Fibroblast of lung (primary cell): ENCODE results near the gene CBLC. TPM values are rescaled to one million over a fixed set of nuclear protein-coding genes. Genes with fewer than 3 reads are reported as not detected.

Experiments used
- DNase-seq, 2 donors: peaks; one replicate each; pipeline versions ENCODE4 v3.0.0 to v3.0.0-alpha.2; 2010; ENCODE audit warnings: low read depth in 2 of 2
- H2AFZ ChIP-seq: 2 replicates; pipeline ENCODE4 v1.5.1; 2012; ENCODE audit warnings: low read length, control low read depth, inconsistent platforms
- H3K27ac ChIP-seq: 2 replicates; pipeline ENCODE4 v1.5.1; 2011; ENCODE audit warnings: low read length, control low read depth; ENCODE audit not compliant: insufficient read depth
- H3K27me3 ChIP-seq: 2 replicates; pipeline ENCODE4 v1.5.1; 2011; ENCODE audit warnings: mild to moderate bottlenecking, low read length; ENCODE audit not compliant: control insufficient read depth, insufficient read depth
- H3K36me3 ChIP-seq: 2 replicates; pipeline ENCODE4 v1.5.1; 2011; ENCODE audit warnings: low read length; ENCODE audit not compliant: control insufficient read depth, insufficient read depth
- H3K4me1 ChIP-seq: 2 replicates; pipeline ENCODE4 v1.5.1; 2011; ENCODE audit warnings: low read length; ENCODE audit not compliant: control insufficient read depth, insufficient read depth; ENCODE audit errors: extremely low read depth
- H3K4me2 ChIP-seq: 2 replicates; pipeline ENCODE4 v1.5.1; 2011; ENCODE audit warnings: low read length, control low read depth; ENCODE audit not compliant: insufficient read depth; ENCODE audit errors: extremely low read depth
- H3K4me3 ChIP-seq, 4 experiments: fragments of 200-600 bp in 1 of 4; sonication (generic) in 1 of 4; replicated peaks in 1 of 4; 2 replicates each; pipeline ENCODE4 v1.5.1; 2011 to 2016; ENCODE audit warnings: low read length in 4 of 4, low read depth in 3 of 4, mild to moderate bottlenecking in 3 of 4, control low read depth in 2 of 4, inconsistent platforms in 1 of 4, mixed read lengths in 1 of 4; ENCODE audit not compliant: insufficient read depth in 1 of 4; ENCODE audit errors: control extremely low read depth in 1 of 4
- H3K79me2 ChIP-seq: 2 replicates; pipeline ENCODE4 v1.5.1; 2012; ENCODE audit warnings: mild to moderate bottlenecking, low read length, inconsistent platforms; ENCODE audit not compliant: control insufficient read depth, insufficient read depth
- H3K9ac ChIP-seq: 2 replicates; pipeline ENCODE4 v1.5.1; 2011; ENCODE audit warnings: mild to moderate bottlenecking, low read length, control low read depth; ENCODE audit not compliant: insufficient read depth
- H3K9me3 ChIP-seq: 2 replicates; pipeline ENCODE4 v1.5.1; 2012; ENCODE audit warnings: low read depth, low read length; ENCODE audit not compliant: control insufficient read depth, insufficient read depth
- H4K20me1 ChIP-seq: 2 replicates; pipeline ENCODE4 v1.5.1; 2011; ENCODE audit warnings: low read length; ENCODE audit not compliant: control insufficient read depth, insufficient read depth; ENCODE audit errors: extremely low read depth
- EZH2 ChIP-seq: IDR thresholded peaks from 2 replicates; pipeline ENCODE4 v1.5.1; 2012; ENCODE audit warnings: low read length, control low read depth, mild to moderate bottlenecking; ENCODE audit errors: missing control alignments
- polyA plus RNA-seq, 2 donors: library from polyadenylated mRNA; depleted of rRNA in 1 of 2; stranded (reverse) in 1 of 2; unstranded in 1 of 2; fragments of >200 nt; gene quantifications; 2 replicates each; pipeline ENCODE4 v1.2.1, GENCODE V29; 2011 to 2012; ENCODE audit warnings: missing spikeins in 1 of 2
- total RNA-seq: library from RNA; depleted of rRNA; stranded (reverse); fragments of >200 nt; gene quantifications from 2 replicates; pipeline ENCODE4 v1.2.1, GENCODE V29; 2014
- TF ChIP-seq, protein P1 (sequence below), 2 donors: IDR thresholded peaks in 1 of 2; conservative IDR thresholded peaks in 1 of 2; 1 replicate in 1 of 2; 2 replicates in 1 of 2; pipeline ENCODE4 v1.5.1; 2011 to 2012; ENCODE audit warnings: low read length in 2 of 2, control low read depth in 1 of 2, inconsistent platforms in 1 of 2, low read depth in 1 of 2, mild to moderate bottlenecking in 1 of 2

CBLC gene
- total and polyA plus RNA-seq, 2 donors (not counting 1 experiment from before 2014, with no cell fraction given) = 0.33 TPM; not detected in 1

DNA sequence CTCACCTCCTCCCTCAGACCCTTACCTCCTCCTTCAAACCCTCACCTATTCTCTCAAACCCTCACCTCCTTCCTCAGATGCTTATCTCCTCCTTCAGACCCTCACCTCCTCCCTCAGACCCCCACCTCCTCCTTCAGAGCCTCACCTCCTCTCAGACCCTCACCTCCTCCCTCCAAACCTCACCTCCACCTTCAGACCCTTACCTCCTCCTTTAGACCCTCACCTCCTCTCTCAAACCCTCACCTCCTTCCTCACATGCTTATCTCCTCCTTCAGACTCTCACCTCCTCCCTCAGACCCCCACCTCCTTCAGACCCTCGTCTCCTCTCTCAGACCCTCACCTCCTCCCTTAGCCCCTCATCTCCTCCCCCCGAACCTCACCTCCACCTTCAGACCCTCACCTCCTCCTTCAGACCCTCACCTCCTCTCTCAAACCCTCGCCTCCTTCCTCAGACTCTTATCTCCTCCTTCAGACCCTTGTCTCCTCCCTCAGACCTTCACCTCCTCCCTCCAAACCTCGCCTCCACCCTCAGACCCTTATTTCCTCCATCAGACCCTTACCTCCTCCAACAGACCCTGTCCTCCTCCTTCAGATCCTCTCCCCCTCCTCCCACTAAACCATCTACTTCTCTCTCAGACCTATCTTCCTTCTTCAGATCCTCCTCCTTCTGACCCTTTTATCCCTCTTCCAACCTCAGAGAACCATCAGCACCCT is 31.6 kb upstream of the CBLC start:
- Histone ChIP-seq H3K4me2 (peak overlapping the region; percentile 55), H3K27ac (peak overlapping the region; percentile 89), H4K20me1 (no peaks in the 10 kb centered on the region), H3K4me1 (peaks cover 31% of the 10 kb centered on the region), H2AFZ (no peak overlapping the region), H3K79me2 (peaks cover 22% of the 10 kb centered on the region), H3K9me3 (no peaks in the 10 kb centered on the region), H3K36me3 (peaks cover 4% of the 10 kb centered on the region), H3K9ac (no peak overlapping the region), H3K27me3 (no peaks in the 10 kb centered on the region), H3K4me3 (no peak overlapping the region)
- no peak for TF ChIP-seq EZH2
- TF ChIP-seq, protein P1, sequence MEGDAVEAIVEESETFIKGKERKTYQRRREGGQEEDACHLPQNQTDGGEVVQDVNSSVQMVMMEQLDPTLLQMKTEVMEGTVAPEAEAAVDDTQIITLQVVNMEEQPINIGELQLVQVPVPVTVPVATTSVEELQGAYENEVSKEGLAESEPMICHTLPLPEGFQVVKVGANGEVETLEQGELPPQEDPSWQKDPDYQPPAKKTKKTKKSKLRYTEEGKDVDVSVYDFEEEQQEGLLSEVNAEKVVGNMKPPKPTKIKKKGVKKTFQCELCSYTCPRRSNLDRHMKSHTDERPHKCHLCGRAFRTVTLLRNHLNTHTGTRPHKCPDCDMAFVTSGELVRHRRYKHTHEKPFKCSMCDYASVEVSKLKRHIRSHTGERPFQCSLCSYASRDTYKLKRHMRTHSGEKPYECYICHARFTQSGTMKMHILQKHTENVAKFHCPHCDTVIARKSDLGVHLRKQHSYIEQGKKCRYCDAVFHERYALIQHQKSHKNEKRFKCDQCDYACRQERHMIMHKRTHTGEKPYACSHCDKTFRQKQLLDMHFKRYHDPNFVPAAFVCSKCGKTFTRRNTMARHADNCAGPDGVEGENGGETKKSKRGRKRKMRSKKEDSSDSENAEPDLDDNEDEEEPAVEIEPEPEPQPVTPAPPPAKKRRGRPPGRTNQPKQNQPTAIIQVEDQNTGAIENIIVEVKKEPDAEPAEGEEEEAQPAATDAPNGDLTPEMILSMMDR (conservative IDR thresholded peaks at IDR 0.05 in 1 of 2, IDR thresholded peaks at IDR 0.05 in 1 of 2; ENCODE audit: low read depth in 1 of 2, low read length in 2 of 2) = no peak
- DNase-seq = no peak

DNA sequence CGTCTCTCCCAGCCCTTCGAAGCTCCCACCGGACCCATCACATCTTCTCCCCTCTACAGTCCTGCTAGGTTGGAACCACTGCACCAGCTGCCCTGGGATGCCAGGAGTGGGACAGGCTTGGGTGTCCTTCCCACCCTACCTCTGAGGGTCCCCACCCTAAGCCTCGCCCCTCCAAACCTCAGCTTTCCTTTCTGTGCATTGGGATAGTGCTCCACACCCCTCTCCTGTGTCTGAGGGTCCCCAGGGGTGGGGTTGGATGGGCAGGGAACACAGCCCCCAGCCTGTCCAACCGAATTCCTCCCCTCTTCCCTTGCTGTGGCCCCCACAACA is 31.1 kb upstream of the CBLC start:
- TF ChIP-seq EZH2 = no peak
- TF ChIP-seq, protein P1 (conservative IDR thresholded peaks at IDR 0.05 in 1 of 2, IDR thresholded peaks at IDR 0.05 in 1 of 2; ENCODE audit: low read depth in 1 of 2, low read length in 2 of 2) = no peak

DNA sequence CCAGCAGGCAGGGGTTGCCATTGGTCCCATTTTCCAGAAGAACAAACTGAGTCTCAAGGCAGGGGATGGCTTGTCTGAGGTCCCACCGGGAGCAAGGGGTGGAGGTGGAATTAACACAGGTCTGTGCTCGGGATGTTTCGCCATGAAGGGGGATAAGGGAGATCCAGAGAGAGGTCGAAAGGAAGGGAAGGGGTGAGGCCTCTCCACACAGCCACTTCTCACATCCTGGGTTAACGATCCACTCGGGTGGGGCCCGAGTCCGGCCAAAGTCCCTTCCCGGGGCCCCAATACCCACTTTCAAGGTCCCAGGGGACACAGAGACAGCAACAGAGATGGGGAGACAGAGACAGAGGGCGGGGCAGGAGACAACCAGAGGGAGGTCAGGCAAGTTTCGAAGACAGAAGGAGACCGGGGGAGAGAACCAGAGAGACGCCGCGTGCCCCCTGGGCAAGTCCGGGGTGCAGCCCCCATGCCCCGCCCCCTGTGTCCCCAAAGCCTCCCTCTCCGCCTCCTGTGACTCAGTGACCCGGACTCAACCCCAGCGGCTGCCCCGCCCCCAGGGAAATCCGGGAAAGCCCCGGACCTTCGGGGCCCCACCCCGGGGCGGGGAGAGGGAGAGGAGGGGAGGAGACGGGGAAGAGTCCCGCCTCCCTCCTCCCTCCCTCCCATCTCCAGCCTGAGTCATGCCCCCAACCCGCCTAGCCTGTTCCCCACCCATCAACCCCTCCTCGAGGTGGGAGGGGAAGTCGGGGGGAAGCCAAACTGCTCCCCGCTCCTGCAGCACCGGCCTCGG is 30.5 kb upstream of the CBLC start:
- H3K9ac ChIP-seq = peak overlapping the region; percentile 53
- DNase-seq = peak; percentile 95 to 96
- peak overlapping the region; percentile 89 for H3K27ac ChIP-seq
- H3K79me2 ChIP-seq = peaks cover 33% of the 10 kb centered on the region
- H3K4me2 ChIP-seq = peak overlapping the region; percentile 87
- H4K20me1 ChIP-seq = no peaks in the 10 kb centered on the region
- no peak overlapping the region for H2AFZ ChIP-seq
- peak overlapping the region; percentile 29 to 60 (median 46) for H3K4me3 ChIP-seq
- H3K4me1 ChIP-seq = peaks cover 38% of the 10 kb centered on the region
- no peaks in the 10 kb centered on the region for H3K27me3 ChIP-seq
- no peaks in the 10 kb centered on the region for H3K9me3 ChIP-seq
- TF ChIP-seq, protein P1 (conservative IDR thresholded peaks at IDR 0.05 in 1 of 2, IDR thresholded peaks at IDR 0.05 in 1 of 2; ENCODE audit: low read depth in 1 of 2, low read length in 2 of 2) = no peak
- TF ChIP-seq EZH2 = no peak
- H3K36me3 ChIP-seq = peaks cover 10% of the 10 kb centered on the region

More for the DNA sequence above, 31.1 kb upstream of the CBLC start:
- no peak overlapping the region for H3K9ac ChIP-seq
- peak overlapping the region; percentile 77 for H3K27ac ChIP-seq
- H3K4me3 ChIP-seq = no peak overlapping the region
- no peaks in the 10 kb centered on the region for H4K20me1 ChIP-seq
- DNase-seq = no peak
- H3K9me3 ChIP-seq = no peaks in the 10 kb centered on the region
- no peak overlapping the region for H2AFZ ChIP-seq
- peak overlapping the region; percentile 13 for H3K4me2 ChIP-seq
- peaks cover 28% of the 10 kb centered on the region for H3K79me2 ChIP-seq
- H3K27me3 ChIP-seq = no peaks in the 10 kb centered on the region
- H3K36me3 ChIP-seq = peaks cover 7% of the 10 kb centered on the region
- peaks cover 34% of the 10 kb centered on the region for H3K4me1 ChIP-seq
